Measurements from ENCODE around the gene VN1R5.
"Not testable (repeated sequence)": the region's sequence is repeated elsewhere in the genome, so short reads cannot be mapped to it uniquely, and the experiment has no call there.

The VN1R5 gene

GRCh38 chr1:247255772-247256171, at the start of gene VN1R5:
TSS of gene VN1R5 (plus strand) at chr1:247256072.
- in situ Hi-C loops (cut with MboI; ENCODE audit: low sequenced_read_pairs) = not testable (repeated sequence)

- in situ Hi-C loops (cut with MboI; ENCODE audit: low sequenced_read_pairs) = no loop called here
Observed at GRCh38 chr1:247209396-247209795, 46.5 kb upstream of the VN1R5 start.

GRCh38 chr1:247210062-247210375, 45.9 kb upstream of the VN1R5 start:
- in situ Hi-C loops (cut with MboI; ENCODE audit: low sequenced_read_pairs) = no loop called here

- in situ Hi-C loops (cut with MboI; ENCODE audit: low sequenced_read_pairs) = no loop called here
Observed at GRCh38 chr1:247210376-247211117, 45.3 kb upstream of the VN1R5 start.

GRCh38 chr1:247211339-247211738, 44.5 kb upstream of the VN1R5 start:
- in situ Hi-C loops (cut with MboI; ENCODE audit: low sequenced_read_pairs) = no loop called here

GRCh38 chr1:247212012-247212411, 43.9 kb upstream of the VN1R5 start:
- in situ Hi-C loops (cut with MboI; ENCODE audit: low sequenced_read_pairs) = no loop called here

GRCh38 chr1:247212627-247213617, 43.0 kb upstream of the VN1R5 start:
- in situ Hi-C loops (cut with MboI; ENCODE audit: low sequenced_read_pairs) = no loop called here

- in situ Hi-C loops (cut with MboI; ENCODE audit: low sequenced_read_pairs) = no loop called here
Observed at GRCh38 chr1:247216261-247216660, 39.6 kb upstream of the VN1R5 start.

- in situ Hi-C loops (cut with MboI; ENCODE audit: low sequenced_read_pairs) = no loop called here
Observed at GRCh38 chr1:247218121-247218651, 37.7 kb upstream of the VN1R5 start.

GRCh38 chr1:247220280-247220679, 35.6 kb upstream of the VN1R5 start:
- in situ Hi-C loops (cut with MboI; ENCODE audit: low sequenced_read_pairs) = not testable (repeated sequence)

GRCh38 chr1:247222840-247223239, 33.0 kb upstream of the VN1R5 start:
- in situ Hi-C loops (cut with MboI; ENCODE audit: low sequenced_read_pairs) = no loop called here

GRCh38 chr1:247224822-247225221, 31.1 kb upstream of the VN1R5 start:
- in situ Hi-C loops (cut with MboI; ENCODE audit: low sequenced_read_pairs) = no loop called here

GRCh38 chr1:247228133-247228532, 27.7 kb upstream of the VN1R5 start:
- in situ Hi-C loops (cut with MboI; ENCODE audit: low sequenced_read_pairs) = no loop called here

GRCh38 chr1:247241691-247242090, 14.2 kb upstream of the VN1R5 start:
- in situ Hi-C loops (cut with MboI; ENCODE audit: low sequenced_read_pairs) = no loop called here

GRCh38 chr1:247243524-247244137, 12.2 kb upstream of the VN1R5 start:
- in situ Hi-C loops (cut with MboI; ENCODE audit: low sequenced_read_pairs) = no loop called here

GRCh38 chr1:247246325-247247115, 9.4 kb upstream of the VN1R5 start:
- in situ Hi-C loops (cut with MboI; ENCODE audit: low sequenced_read_pairs) = no loop called here

- in situ Hi-C loops (cut with MboI; ENCODE audit: low sequenced_read_pairs) = no loop called here
Observed at GRCh38 chr1:247247568-247247967, 8.3 kb upstream of the VN1R5 start.

- in situ Hi-C loops (cut with MboI; ENCODE audit: low sequenced_read_pairs) = no loop called here
Observed at GRCh38 chr1:247266053-247266452, 10.2 kb downstream of the VN1R5 start.

GRCh38 chr1:247268390-247269045, 12.6 kb downstream of the VN1R5 start:
- in situ Hi-C loops (cut with MboI; ENCODE audit: low sequenced_read_pairs) = no loop called here

GRCh38 chr1:247269133-247269532, 13.3 kb downstream of the VN1R5 start:
- in situ Hi-C loops (cut with MboI; ENCODE audit: low sequenced_read_pairs) = no loop called here
